Esophagus (tissue), 2 donors: ENCODE data around the gene GAPT. TPM values are rescaled to one million over a fixed set of nuclear protein-coding genes. Genes with fewer than 3 reads are reported as not detected.

ENCODE experiments used
- H3K27ac ChIP-seq, 2 donors: one replicate each; pipeline ENCODE4 v1.5.1; 2013; ENCODE audit warnings: low read depth in 2 of 2, mild to moderate bottlenecking in 2 of 2, inconsistent platforms in 1 of 2, low read length in 1 of 2, moderate library complexity in 1 of 2
- H3K27me3 ChIP-seq, 2 donors: one replicate each; pipeline ENCODE4 v1.6.1; 2013; ENCODE audit warnings: low read length in 2 of 2, control low read depth in 1 of 2, mild to moderate bottlenecking in 1 of 2; ENCODE audit not compliant: insufficient read depth in 2 of 2, control insufficient read depth in 1 of 2
- H3K36me3 ChIP-seq, 2 donors: one replicate each; pipeline ENCODE4 v1.6.1; 2013; ENCODE audit warnings: low read length in 1 of 2; ENCODE audit not compliant: control insufficient read depth in 2 of 2, insufficient read depth in 2 of 2
- H3K4me1 ChIP-seq, 2 donors: one replicate each; pipeline ENCODE4 v1.6.1; 2013; ENCODE audit warnings: low read length in 1 of 2; ENCODE audit not compliant: control insufficient read depth in 2 of 2, insufficient read depth in 2 of 2
- H3K4me3 ChIP-seq, 2 donors: one replicate each; pipeline ENCODE4 v1.5.1; 2013; ENCODE audit warnings: low read length in 2 of 2, mild to moderate bottlenecking in 2 of 2, low read depth in 1 of 2, moderate library complexity in 1 of 2
- H3K9me3 ChIP-seq, 2 donors: one replicate each; pipeline ENCODE4 v1.6.1; 2013; ENCODE audit warnings: mild to moderate bottlenecking in 2 of 2, low read depth in 1 of 2, low read length in 1 of 2, moderate library complexity in 1 of 2; ENCODE audit not compliant: control insufficient read depth in 2 of 2, insufficient read depth in 1 of 2
- WGBS, 2 donors: extraction: QIAGEN DNeasy Blood & Tissue Kit; methylation state at CpG; one replicate each; pipeline ENCODE4 v1.1.7; 2013; 5-methylcytosine and 5-hydroxymethylcytosine counted together
- polyA plus RNA-seq, 2 donors: library from polyadenylated mRNA; stranded (reverse); fragments of 200-250 nt; gene quantifications; one replicate each; pipeline ENCODE4 v1.2.3, GENCODE V29; 2013
- donor health status: healthy with polysubstance abuse.
- donor health status: Bipolar disorder and iron deficiency.

The GAPT gene
- polyA plus RNA-seq, 2 donors, result 0.60 to 0.75 TPM

- Histone ChIP-seq H3K27me3 (no peaks in the 10 kb centered on the region), H3K36me3 (peaks cover 6 to 11% of the 10 kb centered on the region in 2 donors), H3K4me1 (peaks cover 0 to 4% of the 10 kb centered on the region in 2 donors), H3K27ac (peak overlapping the region in 1 of 2 donors; percentile 34), H3K9me3 (no peaks in the 10 kb centered on the region), H3K4me3 (no peak overlapping the region)
- 67 to 83% methylated on average over 1 of the region's 1 CpG for WGBS, 2 donors
These were observed 37.2 kb upstream of the GAPT start for GRCh38 chr5:58454025-58454424.

GRCh38 chr5:58455066-58455465, 36.2 kb upstream of the GAPT start:
- Histone ChIP-seq H3K4me3 (peak overlapping the region in 1 of 2 donors; percentile 24), H3K36me3 (peaks cover 6 to 11% of the 10 kb centered on the region in 2 donors), H3K27me3 (no peaks in the 10 kb centered on the region), H3K9me3 (no peaks in the 10 kb centered on the region), H3K4me1 (peaks cover 0 to 4% of the 10 kb centered on the region in 2 donors), H3K27ac (no peak overlapping the region)
- WGBS, 2 donors, result 53 to 77% methylated on average over 5 of the region's 5 CpGs

GRCh38 chr5:58455480-58455879, 35.8 kb upstream of the GAPT start:
- H3K4me1 ChIP-seq, result peaks cover 0 to 4% of the 10 kb centered on the region in 2 donors
- 61 to 90% methylated on average over 5 of the region's 5 CpGs for WGBS, 2 donors

GRCh38 chr5:58456026-58456425, 35.2 kb upstream of the GAPT start:
- peak overlapping the region in 1 of 2 donors; percentile 93 for H3K4me3 ChIP-seq
- 48 to 61% methylated on average over 3 of the region's 3 CpGs for WGBS, 2 donors
- peaks cover 6 to 11% of the 10 kb centered on the region in 2 donors for H3K36me3 ChIP-seq
- H3K4me1 ChIP-seq, result peaks cover 0 to 4% of the 10 kb centered on the region in 2 donors
- no peaks in the 10 kb centered on the region for H3K9me3 ChIP-seq
- no peaks in the 10 kb centered on the region for H3K27me3 ChIP-seq
- H3K27ac ChIP-seq, result no peak overlapping the region

More at GRCh38 chr5:58455480-58455879, 35.8 kb upstream of the GAPT start:
- peak overlapping the region in 1 of 2 donors; percentile 24 for H3K4me3 ChIP-seq
- H3K9me3 ChIP-seq, result no peaks in the 10 kb centered on the region
- peaks cover 6 to 11% of the 10 kb centered on the region in 2 donors for H3K36me3 ChIP-seq
- no peaks in the 10 kb centered on the region for H3K27me3 ChIP-seq
- H3K27ac ChIP-seq, result no peak overlapping the region

GRCh38 chr5:58456486-58456885, 34.7 kb upstream of the GAPT start:
- Histone ChIP-seq H3K4me3 (peak overlapping the region in 1 of 2 donors; percentile 93), H3K4me1 (peaks cover 0 to 4% of the 10 kb centered on the region in 2 donors), H3K36me3 (peaks cover 6 to 11% of the 10 kb centered on the region in 2 donors), H3K27ac (no peak overlapping the region), H3K9me3 (no peaks in the 10 kb centered on the region), H3K27me3 (no peaks in the 10 kb centered on the region)
- WGBS, 2 donors, result 55 to 72% methylated on average over 1 of the region's 1 CpG

- H3K36me3 ChIP-seq, result peaks cover 6 to 11% of the 10 kb centered on the region in 2 donors
- WGBS, 2 donors, result 29 to 56% methylated on average over 4 of the region's 4 CpGs
- no peaks in the 10 kb centered on the region for H3K9me3 ChIP-seq
- peak overlapping the region in 1 of 2 donors; percentile 93 for H3K4me3 ChIP-seq
- no peak overlapping the region for H3K27ac ChIP-seq
- peaks cover 0 to 4% of the 10 kb centered on the region in 2 donors for H3K4me1 ChIP-seq
- H3K27me3 ChIP-seq, result no peaks in the 10 kb centered on the region
These were observed 34.2 kb upstream of the GAPT start for GRCh38 chr5:58457050-58457449.

- 29 to 32% methylated on average over 7 of the region's 7 CpGs for WGBS, 2 donors
- H3K36me3 ChIP-seq, result peaks cover 6 to 11% of the 10 kb centered on the region in 2 donors
- peaks cover 0 to 4% of the 10 kb centered on the region in 2 donors for H3K4me1 ChIP-seq
- H3K27ac ChIP-seq, result peak overlapping the region in 1 of 2 donors; percentile 14
- no peaks in the 10 kb centered on the region for H3K27me3 ChIP-seq
- H3K9me3 ChIP-seq, result no peaks in the 10 kb centered on the region
- H3K4me3 ChIP-seq, result peak overlapping the region; percentile 93 to 99
These were observed 33.0 kb upstream of the GAPT start for GRCh38 chr5:58458141-58458742.

GRCh38 chr5:58458743-58459145, 32.5 kb upstream of the GAPT start:
- H3K27ac ChIP-seq, result peak overlapping the region; percentile 93 to 97
- WGBS, 2 donors, result 6 to 7% methylated on average over 9 of the region's 9 CpGs
- H3K4me1 ChIP-seq, result peaks cover 0 to 4% of the 10 kb centered on the region in 2 donors

GRCh38 chr5:58459146-58460001, 31.9 kb upstream of the GAPT start:
- WGBS, 2 donors, result 1% methylated on average over 50 to 57 of the region's 57 CpGs
- Histone ChIP-seq H3K27me3 (no peaks in the 10 kb centered on the region), H3K36me3 (peaks cover 4 to 11% of the 10 kb centered on the region in 2 donors), H3K4me3 (peak overlapping the region; percentile 93 to 99), H3K27ac (peak overlapping the region; percentile 93 to 97), H3K9me3 (no peaks in the 10 kb centered on the region), H3K4me1 (peaks cover 0 to 2% of the 10 kb centered on the region in 2 donors)

More at GRCh38 chr5:58458743-58459145, 32.5 kb upstream of the GAPT start:
- Histone ChIP-seq H3K27me3 (no peaks in the 10 kb centered on the region), H3K9me3 (no peaks in the 10 kb centered on the region), H3K4me3 (peak overlapping the region; percentile 93 to 99), H3K36me3 (peaks cover 6 to 11% of the 10 kb centered on the region in 2 donors)
